ENCODE results near the gene LRP2.
A peak's percentile ranks its signal among the peaks of the same experiment; 100 is the strongest.

The LRP2 gene

GRCh38 chr2:169164311-169164710 lies 198.0 kb downstream of the LRP2 start:
- H3K9ac ChIP-seq (ENCODE audit: low read depth, low read length, poor library complexity, severe bottlenecking): no peak overlapping the region
- no peak overlapping the region for H3K4me3 ChIP-seq (ENCODE audit: low read length, poor library complexity, severe bottlenecking)
- H3F3A ChIP-seq (ENCODE audit: low read depth): no peaks in the 10 kb centered on the region
- H2AFZ ChIP-seq (ENCODE audit: low read length): peak overlapping the region; percentile 66; the same call in 1 of the 2 replicates
- H4K20me1 ChIP-seq (ENCODE audit: insufficient read depth, low read length, poor library complexity, severe bottlenecking): no peaks in the 10 kb centered on the region
- no peaks in the 10 kb centered on the region for H3K36me3 ChIP-seq (ENCODE audit: insufficient read depth, low read length)
- H3K9me3 ChIP-seq (ENCODE audit: insufficient read depth, low read depth, low read length): no peaks in the 10 kb centered on the region
- H3K4me1 ChIP-seq (ENCODE audit: insufficient read depth, low read length, poor library complexity, severe bottlenecking): no peaks in the 10 kb centered on the region
- no peaks in the 10 kb centered on the region for H3K9me2 ChIP-seq (replicated peaks; ENCODE audit: low read depth, low read length)
- no peaks in the 10 kb centered on the region for H3K79me2 ChIP-seq (ENCODE audit: insufficient read depth, low read length)
- no peaks in the 10 kb centered on the region for H3K27me3 ChIP-seq (ENCODE audit: insufficient read depth, low read length, poor library complexity, severe bottlenecking)
- no peak overlapping the region for H3K4me2 ChIP-seq (ENCODE audit: low read depth, low read length, poor library complexity, severe bottlenecking)
- TF ChIP-seq CTCF (conservative IDR thresholded peaks at IDR 0.05; ENCODE audit: low read length) (no peak), EZH2phosphoT487 (IDR thresholded peaks at IDR 0.05; ENCODE audit: borderline replicate concordance) (no peak)

- Histone ChIP-seq H4K20me1 (ENCODE audit: insufficient read depth, low read length, poor library complexity, severe bottlenecking) (no peaks in the 10 kb centered on the region), H3K4me1 (ENCODE audit: insufficient read depth, low read length, poor library complexity, severe bottlenecking) (no peaks in the 10 kb centered on the region), H3K9me2 (replicated peaks; ENCODE audit: low read depth, low read length) (no peaks in the 10 kb centered on the region), H2AFZ (ENCODE audit: low read length) (no peak overlapping the region), H3K79me2 (ENCODE audit: insufficient read depth, low read length) (no peaks in the 10 kb centered on the region), H3K9ac (ENCODE audit: low read depth, low read length, poor library complexity, severe bottlenecking) (no peak overlapping the region), H3K4me2 (ENCODE audit: low read depth, low read length, poor library complexity, severe bottlenecking) (no peak overlapping the region), H3K27me3 (ENCODE audit: insufficient read depth, low read length, poor library complexity, severe bottlenecking) (no peaks in the 10 kb centered on the region), H3K36me3 (ENCODE audit: insufficient read depth, low read length) (no peaks in the 10 kb centered on the region), H3F3A (ENCODE audit: low read depth) (no peaks in the 10 kb centered on the region), H3K4me3 (ENCODE audit: low read length, poor library complexity, severe bottlenecking) (no peak overlapping the region), H3K9me3 (ENCODE audit: insufficient read depth, low read depth, low read length) (no peaks in the 10 kb centered on the region)
- no peak for TF ChIP-seq CTCF (conservative IDR thresholded peaks at IDR 0.05; ENCODE audit: low read length)
Measured at GRCh38 chr2:169162613-169163012, 199.7 kb downstream of the LRP2 start.

- Histone ChIP-seq H3K36me3 (ENCODE audit: insufficient read depth, low read length) (no peaks in the 10 kb centered on the region), H3K4me1 (ENCODE audit: insufficient read depth, low read length, poor library complexity, severe bottlenecking) (no peaks in the 10 kb centered on the region), H4K20me1 (ENCODE audit: insufficient read depth, low read length, poor library complexity, severe bottlenecking) (no peaks in the 10 kb centered on the region), H3K4me2 (ENCODE audit: low read depth, low read length, poor library complexity, severe bottlenecking) (no peak overlapping the region), H3K79me2 (ENCODE audit: insufficient read depth, low read length) (no peaks in the 10 kb centered on the region), H3K9me3 (ENCODE audit: insufficient read depth, low read depth, low read length) (no peaks in the 10 kb centered on the region), H3K9me2 (replicated peaks; ENCODE audit: low read depth, low read length) (no peaks in the 10 kb centered on the region), H3F3A (ENCODE audit: low read depth) (no peaks in the 10 kb centered on the region), H3K9ac (ENCODE audit: low read depth, low read length, poor library complexity, severe bottlenecking) (no peak overlapping the region), H3K27me3 (ENCODE audit: insufficient read depth, low read length, poor library complexity, severe bottlenecking) (no peaks in the 10 kb centered on the region), H3K4me3 (ENCODE audit: low read length, poor library complexity, severe bottlenecking) (no peak overlapping the region), H2AFZ (ENCODE audit: low read length) (no peak overlapping the region)
- no peak for TF ChIP-seq CTCF (conservative IDR thresholded peaks at IDR 0.05; ENCODE audit: low read length)
- no peak for TF ChIP-seq EZH2phosphoT487 (IDR thresholded peaks at IDR 0.05; ENCODE audit: borderline replicate concordance)
Measured at GRCh38 chr2:169160926-169161481, 201.3 kb downstream of the LRP2 start.

Measured in Loucy (cell line).